Tibial nerve (tissue), 3 donors: Measurements from ENCODE around the gene ARHGEF1.

ENCODE experiments used
- CTCF ChIP-seq, 5 experiments: fragments of 200-600 bp in 3 of 5; fragments of 450-650 bp in 2 of 5; sonication (generic) in 3 of 5; IDR thresholded peaks; one replicate each; pipeline ENCODE4 v1.5.1; 2016 to 2019; ENCODE audit warnings: antibody characterized with exemption in 5 of 5, mild to moderate bottlenecking in 3 of 5, moderate library complexity in 2 of 5
- POLR2A ChIP-seq, 2 donors: fragments of 450-650 bp; IDR thresholded peaks; one replicate each; pipeline ENCODE4 v1.6.1; 2017; ENCODE audit warnings: antibody characterized with exemption in 2 of 2, mild to moderate bottlenecking in 2 of 2, moderate library complexity in 2 of 2

- TF ChIP-seq CTCF (IDR thresholded peaks at IDR 0.05) (no peak), POLR2A (IDR thresholded peaks at IDR 0.05) (no peak)
Measured at GRCh38 chr19:41915776-41916414, 32.9 kb downstream of the ARHGEF1 start.
